ENCODE measurements around the gene RGS8. TPM values are rescaled to one million over a fixed set of nuclear protein-coding genes. Genes with fewer than 3 reads are reported as not detected.

Gene RGS8
- total and polyA plus RNA-seq, 2 of the 4 experiments (the other 2 are of a cell fraction): not detected

- no peak for TF ChIP-seq BHLHE40 (IDR thresholded peaks at IDR 0.05; ENCODE audit: low read depth, low read length)
Measured at GRCh38 chr1:182684116-182684828, at the start of gene RGS8 (continued).

GRCh38 chr1:182731852-182732575 is 47.6 kb upstream of the RGS8 start:
- Histone ChIP-seq H3K4me3 (ENCODE audit: insufficient read depth, low read depth, low read length) (no peak overlapping the region), H4K91ac (ENCODE audit: insufficient read depth, low read depth, low read length) (no peak overlapping the region), H2BK120ac (ENCODE audit: low read depth, low read length) (no peak overlapping the region), H3K23ac (ENCODE audit: low read depth, low read length) (no peak overlapping the region), H3K4me2 (ENCODE audit: low read depth, low read length) (no peak overlapping the region), H4K20me1 (ENCODE audit: insufficient read depth, low read length) (no peaks in the 10 kb centered on the region), H3K9me3 (ENCODE audit: control insufficient read depth, insufficient read depth, low read length) (0 out of 2 replicates have a peak, but pooled peaks cover 2% of the 10 kb centered on the region), H3K27ac (ENCODE audit: insufficient read depth, low read length) (no peak overlapping the region), H3K9me1 (ENCODE audit: insufficient read depth, low read length) (no peaks in the 10 kb centered on the region), H2BK20ac (ENCODE audit: low read depth, low read length) (no peak overlapping the region), H4K5ac (ENCODE audit: low read depth, low read length) (no peak overlapping the region), H2AK9ac (replicated peaks; ENCODE audit: low read depth, low read length, poor library complexity) (no peak overlapping the region), H2BK15ac (ENCODE audit: low read depth, low read length) (no peak overlapping the region), H3K36me3 (ENCODE audit: control insufficient read depth, insufficient read depth, low read length) (no peaks in the 10 kb centered on the region), H4K8ac (ENCODE audit: low read depth in 2 of 2, low read length in 2 of 2) (no peak overlapping the region), H3K18ac (ENCODE audit: low read depth, low read length) (no peak overlapping the region), H3K79me1 (ENCODE audit: low read depth in 1 of 2, low read length in 2 of 2) (no peaks in the 10 kb centered on the region), H2BK5ac (ENCODE audit: low read depth, low read length, poor library complexity, severe bottlenecking) (no peak overlapping the region), H3K4ac (ENCODE audit: low read depth, low read length) (no peak overlapping the region), H3K27me3 (ENCODE audit: control insufficient read depth, insufficient read depth, low read length) (no peaks in the 10 kb centered on the region; the same call in 1 of the 2 replicates), H2AFZ (replicated peaks; ENCODE audit: low read length, poor library complexity) (no peak overlapping the region), H3K9ac (ENCODE audit: low read depth, low read length) (no peak overlapping the region), H3K14ac (replicated peaks; ENCODE audit: low read depth, low read length) (no peak overlapping the region), H3K4me1 (ENCODE audit: control insufficient read depth, insufficient read depth, low read length) (peaks cover 3% of the 10 kb centered on the region; the same call in 1 of the 2 replicates), H3K56ac (ENCODE audit: extremely low read depth, insufficient read depth, low read length) (no peak overlapping the region), H2AK5ac (ENCODE audit: low read depth, low read length) (no peak overlapping the region)
- ChIA-PET POLR2A (ENCODE audit: unreplicated experiment) (no interaction called here), CTCF (interaction anchor here (0.6 kb wide), 1 partner anchor 58 kb away, joined by 3 read pairs; no protein-coding TSS in a partner anchor)
- no peak for DNase-seq
- 60% methylated on average over 1 of the region's 4 CpGs; no CpG with 5 or more reads in 1 of the 2 experiments for WGBS, 2 experiments (ENCODE audit: extremely low coverage in 2 of 2, insufficient read length in 1 of 2)
- TF ChIP-seq MAZ (IDR thresholded peaks at IDR 0.05; ENCODE audit: borderline replicate concordance, low read depth, low read length): no peak
- TF ChIP-seq BHLHE40 (IDR thresholded peaks at IDR 0.05; ENCODE audit: low read depth, low read length): no peak
- dilution Hi-C loops (cut with HindIII; ENCODE audit: low sequenced_read_pairs, unreplicated experiment): no loop called here
- no TSS peak for BruUV-seq (replicated peaks)
- in situ Hi-C loops (cut with MboI; ENCODE audit: low sequenced_read_pairs): no loop called here
- intact Hi-C loops (cut with micrococcal nuclease): no loop called here
- no peak for ATAC-seq (ENCODE audit: low read depth)

All from IMR-90 (cell line).